Measurements from ENCODE around the gene TAAR8. TPM values are rescaled to one million over a fixed set of nuclear protein-coding genes. Genes with fewer than 3 reads are reported as not detected.

Gene TAAR8
- polyA plus RNA-seq, 1 donor from 2014 or later, result not detected

GRCh38 chr6:132512342-132512637 is 40.2 kb upstream of the TAAR8 start:
- H3K79me2 ChIP-seq (replicated peaks; ENCODE audit: insufficient read depth, low read length), result peaks cover 46% of the 10 kb centered on the region
- H3K36me3 ChIP-seq (ENCODE audit: insufficient read depth, low read length), result no peaks in the 10 kb centered on the region
- H4K20me1 ChIP-seq (ENCODE audit: insufficient read depth), result no peaks in the 10 kb centered on the region
- H2AFZ ChIP-seq (ENCODE audit: low read depth, low read length), result no peak overlapping the region
- H3K9me2 ChIP-seq (ENCODE audit: insufficient read depth, low read length), result no peaks in the 10 kb centered on the region
- H3K27me3 ChIP-seq (ENCODE audit: insufficient read depth, low read depth, low read length), result no peaks in the 10 kb centered on the region
- no peaks in the 10 kb centered on the region for H3K9me3 ChIP-seq (ENCODE audit: low read length)
- TF ChIP-seq MXI1 (conservative IDR thresholded peaks at IDR 0.05; ENCODE audit: poor library complexity, severe bottlenecking) (no peak), TAF1 (IDR thresholded peaks at IDR 0.05; ENCODE audit: low read depth) (no peak), RAD21 (conservative IDR thresholded peaks at IDR 0.05) (no peak), POLR2AphosphoS5 (IDR thresholded peaks at IDR 0.05) (no peak), EP300 (conservative IDR thresholded peaks at IDR 0.05; ENCODE audit: poor library complexity, severe bottlenecking) (no peak), REST (IDR thresholded peaks at IDR 0.05; ENCODE audit: borderline replicate concordance) (no peak)
- H3K9ac ChIP-seq (ENCODE audit: low read length), result peak overlapping the region; percentile 84
- H3F3A ChIP-seq (ENCODE audit: insufficient read depth, low read length, poor library complexity, severe bottlenecking), result no peaks in the 10 kb centered on the region
- H3K27ac ChIP-seq (ENCODE audit: low read length), result no peak overlapping the region
- peak overlapping the region; percentile 76 for H3K4me2 ChIP-seq (ENCODE audit: low read length)
- peak overlapping the region; percentile 85 for H3K4me3 ChIP-seq (ENCODE audit: low read length)

- no peaks in the 10 kb centered on the region for H3K27me3 ChIP-seq (ENCODE audit: insufficient read depth, low read depth, low read length)
- H3F3A ChIP-seq (ENCODE audit: insufficient read depth, low read length, poor library complexity, severe bottlenecking), result no peaks in the 10 kb centered on the region
- H3K4me3 ChIP-seq (ENCODE audit: low read length), result peak within 1 kb of the TSS; percentile 85
- peak within 1 kb of the TSS; percentile 88 for H2AFZ ChIP-seq (ENCODE audit: low read depth, low read length)
- peak within 1 kb of the TSS; percentile 84 for H3K9ac ChIP-seq (ENCODE audit: low read length)
- H3K27ac ChIP-seq (ENCODE audit: low read length), result peak within 1 kb of the TSS; percentile 83
- H3K79me2 ChIP-seq (replicated peaks; ENCODE audit: insufficient read depth, low read length), result peaks cover 42% of the 10 kb centered on the region
- H3K36me3 ChIP-seq (ENCODE audit: insufficient read depth, low read length), result no peaks in the 10 kb centered on the region
- no peaks in the 10 kb centered on the region for H4K20me1 ChIP-seq (ENCODE audit: insufficient read depth)
- H3K9me3 ChIP-seq (ENCODE audit: low read length), result no peaks in the 10 kb centered on the region
- TF ChIP-seq CTCF (IDR thresholded peaks at IDR 0.05; ENCODE audit: poor library complexity, severe bottlenecking), result peak; percentile 22
- TF ChIP-seq POLR2AphosphoS5 (IDR thresholded peaks at IDR 0.05), result peak; percentile 91
- peak; percentile 15 for TF ChIP-seq RAD21 (conservative IDR thresholded peaks at IDR 0.05)
- peak; percentile 44 for TF ChIP-seq EP300 (conservative IDR thresholded peaks at IDR 0.05; ENCODE audit: poor library complexity, severe bottlenecking)
- TF ChIP-seq MXI1 (conservative IDR thresholded peaks at IDR 0.05; ENCODE audit: poor library complexity, severe bottlenecking), result peak; percentile 86
- peak; percentile 33 for TF ChIP-seq SMC3 (conservative IDR thresholded peaks at IDR 0.05; ENCODE audit: poor library complexity)
- TF ChIP-seq TAF1 (IDR thresholded peaks at IDR 0.05; ENCODE audit: low read depth), result peak; percentile 37
- TF ChIP-seq EZH2 (IDR thresholded peaks at IDR 0.05; ENCODE audit: borderline replicate concordance, insufficient read depth, low read length, poor library complexity, severe bottlenecking), result no peak
- TF ChIP-seq REST (IDR thresholded peaks at IDR 0.05; ENCODE audit: borderline replicate concordance), result peak; percentile 85
- H3K4me2 ChIP-seq (ENCODE audit: low read length), result peak within 1 kb of the TSS; percentile 76
- H3K9me2 ChIP-seq (ENCODE audit: insufficient read depth, low read length), result no peaks in the 10 kb centered on the region
Measured at GRCh38 chr6:132512638-132513632, 39.5 kb upstream of the TAAR8 start, which contains the start of gene STX7. Gene STX7, minus strand, starts transcription at chr6:132513116. Its CDS starts 9,586 bp downstream, at chr6:132503530.
